CD4-positive, alpha-beta T cell treated with Interleukin-15 for 4 hours (primary cell): ENCODE measurements around the gene WDR83.
"Not testable (repeated sequence)": the region's sequence is repeated elsewhere in the genome, so short reads cannot be mapped to it uniquely, and the experiment has no call there.

Experiments
- DNase-seq: peaks from one replicate; pipeline ENCODE4 v3.0.0-alpha.2; 2020; ENCODE audit warnings: low spot score

The WDR83 gene, protein sequence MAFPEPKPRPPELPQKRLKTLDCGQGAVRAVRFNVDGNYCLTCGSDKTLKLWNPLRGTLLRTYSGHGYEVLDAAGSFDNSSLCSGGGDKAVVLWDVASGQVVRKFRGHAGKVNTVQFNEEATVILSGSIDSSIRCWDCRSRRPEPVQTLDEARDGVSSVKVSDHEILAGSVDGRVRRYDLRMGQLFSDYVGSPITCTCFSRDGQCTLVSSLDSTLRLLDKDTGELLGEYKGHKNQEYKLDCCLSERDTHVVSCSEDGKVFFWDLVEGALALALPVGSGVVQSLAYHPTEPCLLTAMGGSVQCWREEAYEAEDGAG

GRCh38 chr19:12666265-12667048, at the start of gene WDR83, which contains the start of gene MAN2B1:
TSS of gene WDR83 (plus strand) at chr19:12666807. CDS start at chr19:12669791, 2,984 bp downstream.
TSS of gene MAN2B1 (minus strand) at chr19:12666742. CDS start at chr19:12666701, 41 bp downstream.
- peak; percentile 70 for DNase-seq

- no peak for DNase-seq
Measured at GRCh38 chr19:12617646-12618045, 49.0 kb upstream of the WDR83 start.

DNA sequence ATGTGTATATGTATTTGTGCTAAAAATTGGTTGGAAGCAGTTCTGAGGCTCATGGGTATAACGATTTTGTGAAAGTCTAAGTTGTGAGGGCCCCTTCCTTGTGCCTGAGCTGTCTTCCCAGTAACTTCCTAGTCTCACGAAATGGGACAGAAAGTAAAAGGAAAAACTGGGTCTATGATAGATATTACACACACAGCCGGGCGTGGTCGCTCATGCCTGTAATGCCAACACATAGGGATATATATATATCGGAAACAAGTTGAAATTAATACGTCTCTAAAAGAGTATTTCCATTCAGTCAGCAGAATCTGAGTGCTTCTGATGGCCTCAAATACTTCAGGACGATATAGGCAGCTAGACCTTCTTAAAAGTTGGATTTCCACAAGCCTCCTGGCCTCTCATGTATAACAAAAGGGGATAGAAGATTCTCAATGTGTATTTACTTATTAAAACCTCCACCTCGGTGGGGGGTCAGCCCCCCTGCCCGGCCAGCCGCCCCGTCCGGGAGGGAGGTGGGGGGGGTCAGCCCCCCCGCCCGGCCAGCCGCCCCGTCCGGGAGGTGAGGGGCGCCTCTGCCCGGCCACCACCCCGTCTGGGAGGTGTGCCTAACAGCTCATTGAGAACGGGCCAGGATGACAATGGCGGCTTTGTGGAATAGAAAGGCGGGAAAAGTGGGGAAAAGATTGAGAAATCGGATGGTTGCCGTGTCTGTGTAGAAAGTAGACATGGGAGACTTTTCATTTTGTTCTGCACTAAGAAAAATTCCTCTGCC, 45.2 kb upstream of the WDR83 start:
- DNase-seq, result not testable (repeated sequence)

- no peak for DNase-seq
Measured at GRCh38 chr19:12623361-12624031, 43.1 kb upstream of the WDR83 start.

DNA sequence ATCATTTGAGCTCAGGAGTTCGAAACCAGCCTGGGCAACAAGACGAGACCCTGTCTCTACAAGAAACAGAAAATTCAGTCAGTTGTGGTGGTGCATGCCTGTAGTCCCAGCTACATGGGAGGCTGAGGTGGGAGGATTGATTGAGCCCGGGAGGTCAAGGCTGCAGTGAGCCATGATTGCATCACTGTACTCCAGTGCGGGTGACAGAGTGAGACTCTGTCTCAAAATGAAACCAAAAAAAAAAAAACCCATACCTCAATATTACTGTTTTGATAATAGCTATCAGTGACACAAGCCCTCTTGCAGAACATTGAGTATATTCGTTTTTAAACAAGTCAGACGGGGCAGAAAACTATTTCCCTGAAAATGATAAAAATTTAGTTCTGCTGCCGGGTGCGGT, 39.6 kb upstream of the WDR83 start:
- DNase-seq, result no peak

- DNase-seq, result no peak
Measured at GRCh38 chr19:12628040-12629022, 38.3 kb upstream of the WDR83 start.

- no peak for DNase-seq
Measured at GRCh38 chr19:12629215-12629614, 37.4 kb upstream of the WDR83 start.

DNA sequence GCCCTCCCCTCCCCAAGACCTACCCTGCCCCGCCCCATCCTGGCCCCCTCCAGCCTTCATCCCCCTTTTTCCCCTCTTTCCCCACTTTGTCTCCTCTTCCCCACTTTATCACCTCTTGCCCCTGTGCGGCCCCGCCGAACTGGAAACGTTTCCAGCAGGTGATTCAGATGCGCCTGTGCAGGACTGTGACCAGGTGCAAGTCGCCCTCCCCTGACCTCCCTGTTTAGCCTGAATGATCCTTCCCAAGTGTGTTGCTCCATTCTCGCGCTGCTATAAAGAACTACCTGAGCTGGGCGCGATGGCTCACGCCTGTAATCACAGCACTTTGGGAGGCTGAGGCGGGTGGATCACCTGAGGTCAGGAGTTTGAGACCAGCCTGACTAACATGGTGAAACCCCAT, 30.0 kb upstream of the WDR83 start:
- DNase-seq, result no peak

DNA sequence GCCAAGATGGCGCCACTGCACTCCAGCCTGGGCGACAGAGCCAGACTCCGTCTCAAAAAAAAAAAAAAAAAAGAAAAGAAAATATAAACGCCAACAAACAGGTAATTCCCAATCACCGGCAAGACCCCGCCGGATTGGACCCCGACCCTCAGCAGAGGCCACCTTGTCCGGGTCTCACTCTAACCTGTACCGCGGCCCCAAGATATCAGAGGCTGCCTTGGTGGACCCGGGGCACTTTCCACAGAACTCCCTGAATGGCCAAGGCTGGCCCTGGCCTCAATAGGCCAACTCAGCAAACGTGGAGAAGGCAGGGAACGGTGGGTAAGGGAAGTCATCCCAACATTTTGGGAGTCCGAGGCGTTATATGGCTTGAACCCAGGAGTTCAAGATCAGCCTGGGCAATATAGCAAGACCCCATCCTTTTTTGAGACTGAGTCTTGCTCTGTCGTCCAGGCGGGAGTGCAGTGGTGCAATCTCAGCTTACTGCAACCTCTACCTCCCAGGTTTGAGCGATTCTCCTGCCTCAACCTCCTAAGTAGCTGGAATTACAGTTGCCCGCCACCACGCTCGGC, 27.9 kb upstream of the WDR83 start:
- no peak for DNase-seq

GRCh38 chr19:12639901-12640613, 26.6 kb upstream of the WDR83 start:
- DNase-seq, result peak; percentile 89

GRCh38 chr19:12641456-12641855, 25.2 kb upstream of the WDR83 start:
- DNase-seq, result no peak

DNA sequence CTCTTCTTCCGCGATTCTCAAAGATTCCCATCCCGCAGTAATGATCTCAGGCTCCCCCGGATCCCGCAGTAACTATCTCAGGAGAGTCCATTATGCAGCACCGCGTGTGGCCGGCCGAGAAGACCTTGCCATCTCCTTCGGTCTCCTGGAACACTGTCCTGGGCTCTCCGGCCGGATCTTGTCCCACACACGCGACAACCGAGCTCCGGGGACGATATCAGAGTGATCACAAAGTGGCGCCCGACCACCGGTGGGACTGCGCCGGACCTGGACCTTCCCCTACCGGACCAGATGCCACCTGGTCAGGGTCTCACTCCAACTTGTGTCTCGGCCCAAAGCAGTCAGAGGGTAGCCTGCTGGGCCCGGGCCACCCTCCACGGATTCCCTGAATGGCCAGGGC, 24.1 kb upstream of the WDR83 start:
- DNase-seq, result no peak

DNA sequence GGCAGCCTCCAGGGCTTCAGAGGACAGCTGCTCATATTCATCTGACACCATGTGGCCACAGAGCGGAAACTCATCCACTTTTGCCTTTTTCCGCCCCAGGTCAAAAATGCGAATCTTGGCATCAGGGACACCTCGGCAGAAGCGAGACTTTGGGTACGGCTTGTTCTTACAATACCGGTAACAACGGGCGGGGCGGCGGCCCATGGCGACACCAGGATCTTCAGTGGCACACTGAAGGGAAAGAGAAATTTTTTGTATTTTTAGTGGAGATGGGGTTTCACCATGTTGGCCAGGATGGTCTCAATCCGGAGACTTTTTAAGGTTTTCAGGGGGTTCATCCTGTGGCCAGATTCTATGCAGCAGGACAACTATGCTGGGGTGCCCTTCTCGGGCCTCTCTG, 22.9 kb upstream of the WDR83 start:
- DNase-seq, result not testable (repeated sequence)

DNA sequence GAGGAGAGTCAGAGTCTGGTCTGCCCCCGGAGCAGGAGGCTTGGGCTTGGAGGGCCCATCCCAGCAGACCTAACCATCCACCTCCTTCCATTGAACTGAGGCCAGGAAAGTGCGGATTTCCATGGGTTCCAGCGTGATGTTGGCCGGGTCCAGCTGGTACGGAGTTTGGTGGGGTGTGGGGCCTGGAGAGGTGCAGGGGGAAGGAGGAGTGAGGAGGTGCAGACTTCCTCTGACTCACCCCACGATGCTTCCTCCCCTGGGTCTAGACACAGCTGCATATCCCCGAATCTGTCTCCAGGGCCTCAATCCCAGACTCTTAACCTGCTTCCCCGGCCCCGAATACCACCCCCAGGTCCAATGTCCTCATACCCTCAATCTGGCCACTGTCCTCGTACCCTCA, 20.1 kb upstream of the WDR83 start:
- no peak for DNase-seq

GRCh38 chr19:12647047-12647446, 19.6 kb upstream of the WDR83 start:
- no peak for DNase-seq

GRCh38 chr19:12647490-12648071, 19.0 kb upstream of the WDR83 start:
- DNase-seq, result no peak

GRCh38 chr19:12648088-12648487, 18.5 kb upstream of the WDR83 start:
- no peak for DNase-seq

- DNase-seq, result no peak
Measured at GRCh38 chr19:12649941-12650340, 16.7 kb upstream of the WDR83 start.

GRCh38 chr19:12652219-12652618, 14.4 kb upstream of the WDR83 start:
- no peak for DNase-seq
